Dermis blood vessel endothelial cell (primary cell): Measurements from ENCODE around the gene TK1. TPM values are rescaled to one million over a fixed set of nuclear protein-coding genes. Genes with fewer than 3 reads are reported as not detected.

Experiments
- DNase-seq: peaks from one replicate; pipeline ENCODE4 v3.0.0; 2010
- total RNA-seq: library from RNA; depleted of rRNA; stranded (reverse); fragments of >200 nt; gene quantifications from 2 replicates; pipeline ENCODE4 v1.2.3, GENCODE V29; 2014

TK1 gene
- total RNA-seq, 1 donor from 2014 or later = 98.7 TPM

- DNase-seq = no peak
Observed at GRCh38 chr17:78132767-78133178, 54.1 kb downstream of the TK1 start.

- no peak for DNase-seq
Observed at GRCh38 chr17:78132084-78132676, 54.7 kb downstream of the TK1 start.

- no peak for DNase-seq
Observed at GRCh38 chr17:78131172-78132083, 55.4 kb downstream of the TK1 start.

GRCh38 chr17:78130437-78131101, 56.3 kb downstream of the TK1 start, which contains the start of gene TMC8:
Gene TMC8, plus strand, starts transcription at chr17:78130771. Its CDS starts 818 bp downstream, at chr17:78131589.
- peak; percentile 20 for DNase-seq

DNA sequence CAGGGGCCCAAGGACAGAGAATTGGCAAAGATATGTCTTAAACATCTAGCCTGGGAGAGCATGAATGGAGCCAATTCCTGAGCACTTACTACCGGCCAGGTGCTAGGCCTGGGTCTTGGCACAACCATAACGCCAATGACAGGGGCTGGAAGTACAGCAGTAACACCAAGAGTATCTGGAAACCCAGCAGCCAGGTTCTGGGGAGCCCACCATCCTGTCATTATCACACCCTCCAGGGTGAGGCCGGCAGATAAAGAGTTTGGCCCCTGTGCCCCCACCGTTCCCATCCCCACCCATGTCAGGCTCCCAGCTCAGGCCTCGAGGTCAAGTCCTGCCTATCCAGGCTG, 56.8 kb downstream of the TK1 start:
- no peak for DNase-seq

DNA sequence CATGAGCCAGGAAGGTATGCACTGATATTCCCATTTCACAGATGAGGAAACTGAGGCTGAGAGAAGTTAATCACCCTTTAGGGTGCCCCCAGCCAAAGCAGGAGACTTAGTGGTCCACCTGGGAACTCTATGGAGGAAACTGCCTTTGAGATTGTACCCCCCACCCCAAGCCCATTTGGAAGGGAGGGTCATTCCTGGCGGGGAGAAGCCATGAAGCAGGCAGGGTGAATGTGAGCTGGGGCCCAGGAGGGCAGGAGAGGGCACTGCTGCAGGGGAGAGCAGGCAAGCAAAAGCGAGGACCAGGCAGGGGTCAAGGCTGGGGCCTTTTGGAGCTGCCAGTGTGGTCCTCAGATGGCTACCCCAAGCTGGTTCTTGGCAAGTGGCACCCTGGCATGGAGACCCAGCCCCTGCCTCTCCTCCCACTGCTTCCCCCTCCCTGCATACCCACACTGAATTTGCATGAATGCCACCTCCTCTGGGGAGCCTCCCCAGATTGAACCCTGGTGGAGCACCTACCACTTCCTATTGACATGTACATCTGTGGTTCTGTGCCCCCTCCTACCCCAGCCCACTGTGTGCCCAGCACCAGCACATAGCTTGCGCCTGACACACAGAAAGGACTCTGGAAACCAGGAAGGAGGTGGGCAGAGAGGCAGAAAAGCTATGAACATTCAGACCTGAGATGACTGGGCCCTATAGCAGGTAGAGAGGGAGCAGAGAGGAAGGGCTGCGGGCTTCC, 57.3 kb downstream of the TK1 start:
- no peak for DNase-seq

GRCh38 chr17:78128551-78129350, 58.1 kb downstream of the TK1 start, which contains the start of gene TMC6:
Gene TMC6, minus strand, starts transcription at chr17:78128755. Its CDS starts 1,923 bp downstream, at chr17:78126832.
- peak; percentile 45 for DNase-seq

DNA sequence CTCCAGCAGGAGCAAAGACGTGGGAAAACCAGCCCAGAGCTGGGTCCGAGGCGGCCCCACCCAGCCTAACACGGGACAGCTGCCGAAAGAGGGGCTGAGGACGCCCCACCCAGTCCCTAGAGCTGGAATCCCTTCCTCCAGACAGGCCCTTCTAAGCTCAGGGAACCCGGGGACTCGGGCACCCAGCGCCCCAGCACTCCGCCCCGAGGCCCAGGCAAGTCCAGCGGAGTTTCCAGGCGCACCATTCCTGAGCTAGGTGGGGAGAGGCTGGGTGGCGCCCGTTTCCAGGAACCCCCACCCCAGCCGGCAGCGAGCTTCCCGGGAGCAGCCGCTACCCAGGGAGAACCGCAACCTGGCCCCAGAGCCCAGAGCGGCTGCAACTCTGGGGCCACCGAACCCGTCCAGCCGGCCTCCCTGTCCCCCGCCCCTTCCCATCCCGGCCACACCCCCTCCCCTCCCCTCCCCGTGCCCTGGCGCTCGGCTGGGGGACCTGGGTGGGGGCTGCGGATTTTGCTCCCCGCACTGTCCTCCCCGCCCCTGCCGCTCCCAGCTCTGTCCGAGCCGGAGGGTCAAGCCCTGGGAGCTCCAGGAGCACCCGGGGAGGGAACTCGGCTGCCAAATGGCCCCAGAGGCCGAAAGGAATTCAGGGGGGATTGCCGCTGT, 58.8 kb downstream of the TK1 start:
- DNase-seq = no peak

DNA sequence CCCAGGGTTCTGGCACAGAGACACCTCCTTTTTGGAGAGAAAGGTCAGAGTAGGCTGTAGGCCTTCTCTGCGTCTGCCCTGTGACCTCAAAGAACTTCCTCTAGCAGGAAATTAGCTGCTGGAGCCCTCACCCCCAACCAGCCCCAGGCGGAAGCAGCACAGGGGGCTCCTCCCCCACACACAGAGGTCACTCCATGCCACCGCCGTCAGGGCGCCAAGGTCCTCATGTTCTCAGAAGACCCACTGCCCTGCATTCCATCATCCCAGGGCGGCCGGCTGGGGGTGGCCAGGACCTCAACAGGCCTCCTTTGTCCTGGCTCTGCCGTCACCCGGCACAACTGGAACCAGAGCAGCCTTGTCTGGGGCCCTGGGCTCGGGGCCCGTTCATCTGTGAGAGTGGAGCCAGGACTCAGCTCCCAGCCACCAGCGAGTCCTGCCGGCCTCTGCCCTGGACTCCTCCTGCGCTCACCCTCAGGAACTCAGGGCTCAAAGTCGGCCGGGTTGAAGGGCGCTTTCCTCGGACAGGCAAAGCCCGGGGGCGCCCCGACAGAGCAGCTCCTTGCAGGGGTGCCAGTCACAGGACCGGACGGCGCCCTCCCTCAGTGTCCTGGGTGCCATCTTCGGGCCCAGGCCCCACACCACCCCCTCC, 59.5 kb downstream of the TK1 start:
- DNase-seq = peak; percentile 43

- DNase-seq = no peak
Observed at GRCh38 chr17:78126895-78127238, 60.0 kb downstream of the TK1 start.

DNA sequence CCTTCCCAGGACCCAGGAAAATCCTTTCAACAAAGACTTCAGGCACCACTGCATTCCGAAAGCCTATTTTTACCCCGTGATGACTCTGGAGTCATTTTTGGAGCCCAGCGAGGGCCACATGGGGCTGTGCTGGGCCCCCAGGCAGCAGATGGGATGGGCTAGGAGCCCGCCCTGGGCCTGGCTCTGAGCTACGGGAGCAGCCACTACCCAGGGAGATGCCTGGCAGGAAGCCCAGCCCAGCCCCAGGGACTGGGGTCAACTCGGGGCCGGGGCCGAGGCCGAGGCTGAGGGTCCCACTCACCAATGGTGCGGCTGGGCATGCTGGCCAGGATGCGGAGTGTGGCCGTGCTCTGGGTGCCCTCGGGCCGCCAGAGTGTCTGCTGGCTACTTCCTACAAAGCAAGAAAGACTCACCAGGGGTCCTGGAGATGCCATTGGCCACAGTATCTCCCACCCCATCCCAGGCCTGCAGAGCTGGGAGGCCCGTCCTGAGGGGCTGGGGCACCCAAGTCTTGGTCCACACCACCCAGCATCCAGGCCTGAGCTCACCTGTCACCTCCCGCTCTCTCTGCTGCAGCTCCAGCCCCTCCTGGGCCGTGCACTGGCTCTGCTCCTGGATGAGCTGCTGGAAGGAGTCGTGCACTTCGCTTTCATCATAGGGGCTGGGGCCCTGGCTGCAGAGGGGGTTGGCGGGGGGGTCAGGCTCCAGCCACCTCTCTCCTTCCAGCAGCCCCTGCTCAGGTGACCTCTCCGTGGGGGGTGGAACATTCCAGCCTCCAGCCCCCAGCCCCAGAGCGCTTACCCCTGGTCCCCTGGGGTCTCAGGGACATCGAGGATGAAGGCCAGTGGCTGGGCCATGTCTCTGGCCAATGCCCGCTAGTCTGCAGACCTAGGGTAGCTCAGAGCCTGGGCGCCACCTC, 60.6 kb downstream of the TK1 start:
- no peak for DNase-seq

- no peak for DNase-seq
Observed at GRCh38 chr17:78125138-78125913, 61.5 kb downstream of the TK1 start.

DNA sequence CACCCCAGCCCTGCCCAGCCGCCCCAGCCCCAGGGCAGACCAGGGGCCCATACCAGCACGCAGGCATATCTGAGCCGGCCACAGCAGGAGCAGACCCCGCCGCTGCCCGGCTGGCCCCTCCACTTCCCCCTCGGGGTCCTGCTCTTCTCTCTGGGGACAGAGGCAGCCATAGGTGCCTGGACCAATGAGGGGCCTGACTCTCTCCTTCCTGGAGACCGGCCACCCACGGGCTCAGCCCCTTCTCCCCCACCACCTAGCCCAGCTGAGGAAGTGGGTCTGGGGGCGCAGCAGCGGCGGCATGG, 62.1 kb downstream of the TK1 start:
- DNase-seq = no peak

Other genes starting within 250 kb of the TK1 start
- gene TNRC6C, start 228.3 kb downstream of the TK1 start, total RNA-seq = 8.2 and 13.1 TPM in 2 replicates
- 69.6 and 70.2 TPM in 2 replicates for gene TMC6, start 58.3 kb downstream of the TK1 start, total RNA-seq
- 0.14 and 0.34 TPM in 2 replicates for gene TMC8, start 56.3 kb downstream of the TK1 start, total RNA-seq
- gene C17orf99, start 40.7 kb downstream of the TK1 start, total RNA-seq = not detected in 2 replicates
- gene SYNGR2, start 18.5 kb downstream of the TK1 start, total RNA-seq = 48.0 and 54.0 TPM in 2 replicates
- 54.9 and 95.6 TPM in 2 replicates for gene AFMID, start 310 bp upstream of the TK1 start, total RNA-seq
- 23.5 and 91.0 TPM in 2 replicates for gene BIRC5, start 27.2 kb upstream of the TK1 start, total RNA-seq
- gene TMEM235, start 44.6 kb upstream of the TK1 start, total RNA-seq = 0.51 and 0.84 TPM in 2 replicates
- gene SOCS3, start 173.0 kb upstream of the TK1 start, total RNA-seq = 46.4 and 130 TPM in 2 replicates
- 38.1 and 66.9 TPM in 2 replicates for gene PGS1, start 191.6 kb upstream of the TK1 start, total RNA-seq